ENCODE results near the gene CENPO.

The CENPO gene

GRCh38 chr2:24866946-24867345 is 73.7 kb downstream of the CENPO start:
- DNase-seq = no peak

- no peak for DNase-seq
These were observed 77.2 kb downstream of the CENPO start for GRCh38 chr2:24870440-24870839.

GRCh38 chr2:24870891-24871705 is 77.9 kb downstream of the CENPO start:
- DNase-seq = no peak

GRCh38 chr2:24871852-24872333 is 78.7 kb downstream of the CENPO start:
- no peak for DNase-seq
